ENCODE results near the gene CD109.

CD109 gene

GRCh38 chr6:73870907-73871306, 174.9 kb downstream of the CD109 start:
- no peak for DNase-seq

- no peak for DNase-seq
Observed at GRCh38 chr6:73873081-73873480, 177.1 kb downstream of the CD109 start.
